Mesodermal cell (in vitro differentiated cells): ENCODE measurements around the gene COL8A1.

Experiments used
- H3K27ac ChIP-seq: 2 replicates; pipeline ENCODE4 v1.7.0; 2013; ENCODE audit warnings: mild to moderate bottlenecking, low read depth, low read length, moderate library complexity; ENCODE audit not compliant: severe bottlenecking
- H3K36me3 ChIP-seq: 2 replicates; pipeline ENCODE4 v1.7.1; 2013; ENCODE audit warnings: mild to moderate bottlenecking, low read length, moderate library complexity; ENCODE audit not compliant: control insufficient read depth, insufficient read depth
- H3K4me1 ChIP-seq: one replicate; pipeline ENCODE4 v1.7.1; 2013; ENCODE audit warnings: mild to moderate bottlenecking, low read length; ENCODE audit not compliant: insufficient read depth, control insufficient read depth, poor library complexity, severe bottlenecking
- H3K4me3 ChIP-seq: 2 replicates; pipeline ENCODE4 v1.7.0; 2013; ENCODE audit warnings: low read length, control low read depth, mild to moderate bottlenecking; ENCODE audit not compliant: insufficient read depth, poor library complexity, severe bottlenecking; ENCODE audit errors: extremely low read depth
- H3K9me3 ChIP-seq: 2 replicates; pipeline ENCODE4 v1.7.1; 2013; ENCODE audit warnings: mild to moderate bottlenecking, low read length, moderate library complexity; ENCODE audit not compliant: control insufficient read depth
- WGBS, 2 experiments: methylation state at CpG; one replicate each; pipeline ENCODE4 v1.1.5; 2013; ENCODE audit warnings: missing lambda C conversion rate in 2 of 2; ENCODE audit not compliant: insufficient coverage in 2 of 2; 5-methylcytosine and 5-hydroxymethylcytosine counted together

The COL8A1 gene

DNA sequence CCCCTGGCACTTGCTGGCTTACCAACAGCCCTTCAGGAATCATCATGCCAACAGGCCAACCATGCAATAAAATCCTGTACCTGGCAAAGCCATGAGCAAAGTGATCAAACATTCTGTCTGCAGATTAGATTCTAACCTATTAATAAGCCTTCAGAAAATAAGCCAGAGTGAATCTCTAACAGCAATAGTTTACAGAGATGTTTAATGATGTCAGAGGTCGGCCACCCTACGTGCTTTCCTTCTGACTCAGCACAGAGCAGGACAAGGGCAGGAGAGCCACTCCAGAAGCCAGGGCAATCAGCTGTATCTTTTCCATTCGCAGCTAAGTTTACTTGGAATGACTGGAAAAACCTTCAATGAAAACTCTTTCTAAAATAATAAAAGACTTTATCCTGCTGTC, 13.1 kb downstream of the COL8A1 start:
- H3K27ac ChIP-seq = peak overlapping the region; percentile 77
- no peak overlapping the region for H3K4me3 ChIP-seq
- H3K36me3 ChIP-seq = no peaks in the 10 kb centered on the region
- H3K4me1 ChIP-seq = peaks cover 35% of the 10 kb centered on the region
- no peaks in the 10 kb centered on the region for H3K9me3 ChIP-seq
- 36 to 54% methylated on average over 2 of the region's 3 CpGs for WGBS, 2 experiments

DNA sequence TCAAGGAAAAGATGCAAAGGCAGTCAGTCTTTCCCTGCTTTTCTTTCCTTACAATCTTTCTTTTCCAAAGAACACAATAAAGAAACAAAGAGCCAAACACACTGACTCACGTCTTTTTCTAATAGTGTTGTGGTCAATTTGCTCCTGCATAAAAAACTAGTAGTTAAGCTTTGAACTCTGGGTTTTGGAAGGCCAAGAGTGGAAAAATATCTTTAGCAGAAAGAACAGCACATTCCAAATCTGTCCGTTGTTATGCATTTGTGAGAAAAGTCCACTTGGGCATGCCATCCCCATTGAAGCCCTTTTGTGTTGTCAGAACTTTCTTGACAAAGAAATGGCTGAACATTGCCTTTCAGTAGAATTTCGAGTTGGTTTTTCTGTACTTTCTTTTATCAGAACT, 18.2 kb downstream of the COL8A1 start:
- peaks cover 2% of the 10 kb centered on the region for H3K36me3 ChIP-seq
- peaks cover 22% of the 10 kb centered on the region for H3K4me1 ChIP-seq
- H3K4me3 ChIP-seq = no peak overlapping the region
- H3K27ac ChIP-seq = no peak overlapping the region
- 80 to 83% methylated on average over 1 to 2 of the region's 3 CpGs for WGBS, 2 experiments
- no peaks in the 10 kb centered on the region for H3K9me3 ChIP-seq

DNA sequence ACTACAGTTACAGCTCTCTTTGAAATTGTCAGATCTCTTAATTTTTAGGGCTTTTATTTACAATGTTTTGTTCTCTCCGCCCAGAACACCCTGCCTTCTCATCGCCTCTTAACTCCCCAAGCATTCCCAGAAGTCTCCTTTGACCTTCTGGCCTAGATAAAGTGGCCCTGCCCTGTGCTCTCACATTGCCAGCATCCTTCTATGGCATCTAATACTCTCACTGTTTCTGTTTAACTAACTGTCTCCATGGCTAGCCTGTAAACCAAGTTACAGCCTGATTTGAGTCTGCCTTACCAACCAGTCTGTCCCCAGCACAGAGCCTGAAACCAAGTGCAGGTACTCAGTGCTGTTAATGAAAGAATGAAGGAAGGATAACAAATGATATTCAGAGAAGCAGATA, 19.9 kb downstream of the COL8A1 start:
- Histone ChIP-seq H3K4me3 (no peak overlapping the region), H3K36me3 (peaks cover 2% of the 10 kb centered on the region), H3K9me3 (no peaks in the 10 kb centered on the region), H3K4me1 (peaks cover 13% of the 10 kb centered on the region), H3K27ac (no peak overlapping the region)
- 81 to 83% methylated on average over 2 of the region's 2 CpGs for WGBS, 2 experiments

DNA sequence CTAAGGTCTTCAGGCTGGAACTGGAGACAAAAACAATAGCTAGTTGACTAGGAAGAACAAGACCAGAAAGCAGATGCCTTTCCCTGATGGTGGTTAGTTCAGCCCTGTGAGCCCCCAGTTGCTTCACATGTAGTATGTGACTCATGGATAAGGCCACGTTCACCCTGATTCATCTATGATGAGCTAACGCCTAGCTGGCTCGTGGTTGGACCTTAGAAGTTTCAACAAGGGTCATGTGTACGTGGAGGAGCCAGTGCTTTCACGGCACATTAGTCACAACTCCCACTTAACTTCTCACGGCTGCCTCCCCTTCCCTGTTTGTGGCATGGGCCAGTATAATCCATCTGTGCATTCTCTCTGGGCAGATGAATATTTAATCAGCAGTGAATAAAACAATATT, 20.6 kb downstream of the COL8A1 start:
- Histone ChIP-seq H3K4me3 (no peak overlapping the region), H3K36me3 (peaks cover 2% of the 10 kb centered on the region), H3K9me3 (no peaks in the 10 kb centered on the region), H3K4me1 (peaks cover 13% of the 10 kb centered on the region), H3K27ac (no peak overlapping the region)
- WGBS, 2 experiments = 83 to 85% methylated on average over 4 of the region's 6 CpGs

DNA sequence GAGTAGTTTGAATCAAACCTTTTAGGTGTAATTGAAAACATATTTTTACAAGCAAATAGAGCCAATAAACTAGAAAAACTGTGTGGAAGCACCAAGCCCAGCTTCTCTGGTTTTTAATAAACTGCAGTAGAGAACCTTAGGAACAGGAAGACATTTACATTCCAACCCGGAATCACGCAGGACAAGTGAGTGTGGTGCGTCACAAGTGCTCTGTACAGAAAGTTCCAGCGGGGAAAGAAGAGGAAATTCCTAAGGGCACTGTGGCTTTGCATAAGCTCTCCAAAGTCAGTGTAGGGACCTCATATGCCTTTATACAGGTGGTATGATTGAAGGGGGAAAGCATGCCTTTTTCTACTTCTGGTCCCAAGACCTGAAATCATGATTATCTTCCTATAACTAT, 21.6 kb downstream of the COL8A1 start:
- H3K27ac ChIP-seq = no peak overlapping the region
- no peak overlapping the region for H3K4me3 ChIP-seq
- H3K9me3 ChIP-seq = no peaks in the 10 kb centered on the region
- WGBS, 2 experiments = 97 to 98% methylated on average over 4 of the region's 4 CpGs
- peaks cover 2% of the 10 kb centered on the region for H3K36me3 ChIP-seq
- H3K4me1 ChIP-seq = peaks cover 13% of the 10 kb centered on the region

DNA sequence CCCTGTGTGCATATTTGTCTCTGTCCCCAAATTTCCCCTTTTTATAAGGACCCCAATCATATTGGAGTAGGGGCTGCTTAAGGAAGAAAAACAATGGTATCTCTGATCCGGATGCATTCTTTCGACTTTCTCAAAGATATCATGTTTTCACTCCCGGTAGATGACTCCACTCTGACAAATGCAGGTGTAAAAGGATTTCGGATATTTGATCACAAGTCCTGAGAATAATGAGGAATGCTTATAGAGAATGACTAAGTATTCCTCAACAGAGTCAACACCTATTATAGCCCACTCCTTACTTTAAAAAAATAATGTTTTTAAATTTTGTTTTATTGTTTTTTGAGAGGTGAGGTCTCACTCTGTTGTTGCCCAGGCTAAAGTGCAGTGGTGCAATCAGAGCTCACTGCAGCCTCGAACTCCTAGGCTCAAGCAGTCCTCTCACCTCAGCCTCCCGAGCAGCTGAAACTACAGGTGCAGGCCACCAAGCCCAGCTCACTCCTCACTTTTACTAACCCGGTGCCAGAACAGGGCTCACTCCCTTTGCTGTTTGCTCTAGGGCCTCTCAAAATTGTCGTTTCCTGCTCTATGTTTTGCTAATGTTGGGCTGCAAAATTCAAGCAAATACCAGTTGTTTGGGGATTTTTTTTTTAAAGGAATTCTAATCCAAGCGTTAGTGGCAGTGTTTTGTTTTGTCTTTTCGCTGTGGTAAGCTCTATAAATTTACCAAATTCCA, 24.6 kb downstream of the COL8A1 start:
- no peak overlapping the region for H3K4me3 ChIP-seq
- 70 to 71% methylated on average over 2 to 4 of the region's 10 CpGs for WGBS, 2 experiments
- H3K9me3 ChIP-seq = no peaks in the 10 kb centered on the region
- H3K4me1 ChIP-seq = peaks cover 16% of the 10 kb centered on the region
- H3K27ac ChIP-seq = no peak overlapping the region
- no peaks in the 10 kb centered on the region for H3K36me3 ChIP-seq

DNA sequence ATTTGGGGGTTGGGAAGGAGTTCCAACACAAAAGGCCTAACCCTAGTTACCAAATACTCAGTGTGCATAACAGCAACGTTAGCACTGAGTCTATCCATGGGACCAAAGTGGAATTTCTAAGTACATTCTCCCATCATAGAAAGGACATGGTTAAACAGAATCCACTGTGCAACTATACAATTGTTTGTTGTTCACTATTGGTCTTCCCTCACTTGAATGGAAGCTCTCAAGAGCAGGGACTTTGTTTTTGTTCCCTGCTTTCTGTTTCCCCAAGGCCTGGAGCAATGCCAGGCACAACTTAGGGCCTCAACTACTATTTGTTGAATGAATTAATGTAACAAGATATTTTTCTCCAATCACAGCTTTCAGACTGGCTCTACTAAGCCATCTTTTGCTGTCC, 25.6 kb downstream of the COL8A1 start:
- peaks cover 16% of the 10 kb centered on the region for H3K4me1 ChIP-seq
- no peak overlapping the region for H3K27ac ChIP-seq
- no peak overlapping the region for H3K4me3 ChIP-seq
- no peaks in the 10 kb centered on the region for H3K36me3 ChIP-seq
- WGBS, 2 experiments = 100% methylated on average over 1 of the region's 1 CpG; no CpG with 5 or more reads in 1 of the 2 experiments
- H3K9me3 ChIP-seq = no peaks in the 10 kb centered on the region

DNA sequence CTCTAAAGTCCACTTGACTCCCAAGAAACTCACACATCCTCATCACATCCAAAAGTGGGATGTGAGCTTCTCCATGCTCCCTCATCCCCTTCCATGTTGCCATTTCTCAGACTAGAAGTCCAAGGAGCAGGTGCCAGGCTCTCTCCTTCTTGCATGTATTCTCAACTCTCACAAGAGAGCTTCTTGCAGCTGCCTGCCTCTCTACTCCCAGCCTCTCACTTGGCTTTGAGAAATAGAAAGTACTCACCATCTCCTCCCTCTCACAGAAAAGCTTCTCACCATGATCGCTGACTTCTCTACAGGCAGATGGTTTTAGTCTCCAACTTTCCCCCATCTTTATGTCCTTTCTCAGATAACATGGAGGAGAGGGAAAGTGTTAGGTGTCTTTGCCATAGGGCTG, 26.6 kb downstream of the COL8A1 start:
- H3K27ac ChIP-seq = no peak overlapping the region
- no peak overlapping the region for H3K4me3 ChIP-seq
- no CpG with 5 or more reads among the region's 1 CpG for WGBS, 2 experiments
- peaks cover 7% of the 10 kb centered on the region for H3K4me1 ChIP-seq
- H3K9me3 ChIP-seq = no peaks in the 10 kb centered on the region
- no peaks in the 10 kb centered on the region for H3K36me3 ChIP-seq

DNA sequence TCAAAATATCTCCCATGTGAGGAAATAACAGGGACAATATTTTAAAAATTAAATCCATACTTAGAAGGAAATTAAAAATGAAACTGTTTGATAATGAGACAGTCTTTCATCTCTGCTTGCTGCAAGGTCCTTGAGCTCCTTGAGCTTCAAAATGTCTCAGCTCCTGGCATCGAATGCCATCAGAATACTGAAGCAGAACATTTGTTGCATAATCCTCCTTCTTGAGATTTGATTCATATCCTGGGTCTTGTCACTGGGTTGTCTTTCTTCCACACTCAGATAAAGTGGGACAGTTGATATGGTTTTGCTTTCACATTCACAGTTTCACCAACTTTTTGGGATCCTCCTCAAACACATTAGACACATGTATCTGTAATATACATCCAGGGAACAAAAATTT, 27.8 kb downstream of the COL8A1 start:
- no peak overlapping the region for H3K27ac ChIP-seq
- H3K4me3 ChIP-seq = no peak overlapping the region
- no peaks in the 10 kb centered on the region for H3K36me3 ChIP-seq
- peaks cover 3% of the 10 kb centered on the region for H3K4me1 ChIP-seq
- H3K9me3 ChIP-seq = no peaks in the 10 kb centered on the region
- 100% methylated on average over 1 of the region's 1 CpG for WGBS, 2 experiments

DNA sequence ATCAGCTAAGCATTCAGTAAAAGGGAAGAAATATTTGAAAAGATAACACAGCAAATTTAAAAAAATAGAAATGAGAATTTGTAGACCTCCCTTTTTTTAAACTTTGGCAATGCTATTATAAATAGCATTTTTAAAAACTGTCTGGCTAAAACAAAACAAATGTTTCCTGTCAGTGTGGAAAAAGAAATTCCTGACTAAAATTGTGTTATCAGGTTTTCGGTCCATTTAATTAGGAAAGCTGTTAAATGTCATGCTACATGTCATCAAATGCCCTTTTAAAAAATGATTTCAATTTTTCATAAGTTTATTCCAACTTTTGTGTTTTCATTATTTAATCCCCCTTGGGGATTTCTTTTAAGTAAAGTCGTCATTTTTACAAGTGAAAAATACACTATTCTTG, 29.6 kb downstream of the COL8A1 start:
- no peaks in the 10 kb centered on the region for H3K9me3 ChIP-seq
- no peak overlapping the region for H3K4me3 ChIP-seq
- peaks cover 3% of the 10 kb centered on the region for H3K4me1 ChIP-seq
- no peak overlapping the region for H3K27ac ChIP-seq
- WGBS, 2 experiments = 100% methylated on average over 1 of the region's 2 CpGs; no CpG with 5 or more reads in 1 of the 2 experiments
- H3K36me3 ChIP-seq = no peaks in the 10 kb centered on the region

DNA sequence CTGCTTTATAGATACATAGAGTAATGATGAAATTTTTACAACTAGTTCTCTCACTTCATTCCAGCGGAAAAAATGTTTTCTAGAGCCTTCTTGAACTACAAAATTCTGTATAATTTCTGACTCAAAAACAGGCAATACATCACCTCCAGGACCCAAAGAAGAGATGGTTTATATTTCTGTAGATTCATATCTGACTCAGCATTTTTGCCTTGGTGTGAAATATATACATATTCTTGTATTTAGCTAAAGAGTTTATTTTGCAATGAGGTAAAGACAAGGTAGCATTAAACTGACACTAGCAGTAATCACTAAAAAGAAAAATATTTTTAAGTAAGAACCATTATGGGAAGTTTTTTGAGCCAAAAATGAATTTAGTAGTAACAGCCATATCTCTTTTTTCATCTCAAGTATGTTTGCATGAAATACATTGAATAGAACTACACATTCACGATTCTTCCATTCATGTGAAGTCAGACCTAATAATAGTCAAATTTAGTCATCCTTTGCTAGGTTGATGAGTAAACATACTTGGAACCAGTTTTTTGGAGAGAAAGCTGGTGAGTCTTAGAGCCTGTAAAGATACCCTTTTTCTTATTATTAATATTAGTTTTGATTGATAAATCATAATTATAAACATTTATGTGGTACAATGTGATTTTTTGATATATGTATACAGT, 31.6 kb downstream of the COL8A1 start:
- H3K4me3 ChIP-seq = no peak overlapping the region
- no peak overlapping the region for H3K27ac ChIP-seq
- H3K36me3 ChIP-seq = no peaks in the 10 kb centered on the region
- H3K4me1 ChIP-seq = peaks cover 3% of the 10 kb centered on the region
- H3K9me3 ChIP-seq = no peaks in the 10 kb centered on the region
- WGBS, 2 experiments = no CpG with 5 or more reads among the region's 2 CpGs
